ENCODE data around the gene CHRNA3. TPM values are rescaled to one million over a fixed set of nuclear protein-coding genes. Genes with fewer than 3 reads are reported as not detected.

The CHRNA3 gene
- 1 to 10 TPM in 1 of 2 donors, not detected in 1; 1.7 TPM for total RNA-seq

DNA sequence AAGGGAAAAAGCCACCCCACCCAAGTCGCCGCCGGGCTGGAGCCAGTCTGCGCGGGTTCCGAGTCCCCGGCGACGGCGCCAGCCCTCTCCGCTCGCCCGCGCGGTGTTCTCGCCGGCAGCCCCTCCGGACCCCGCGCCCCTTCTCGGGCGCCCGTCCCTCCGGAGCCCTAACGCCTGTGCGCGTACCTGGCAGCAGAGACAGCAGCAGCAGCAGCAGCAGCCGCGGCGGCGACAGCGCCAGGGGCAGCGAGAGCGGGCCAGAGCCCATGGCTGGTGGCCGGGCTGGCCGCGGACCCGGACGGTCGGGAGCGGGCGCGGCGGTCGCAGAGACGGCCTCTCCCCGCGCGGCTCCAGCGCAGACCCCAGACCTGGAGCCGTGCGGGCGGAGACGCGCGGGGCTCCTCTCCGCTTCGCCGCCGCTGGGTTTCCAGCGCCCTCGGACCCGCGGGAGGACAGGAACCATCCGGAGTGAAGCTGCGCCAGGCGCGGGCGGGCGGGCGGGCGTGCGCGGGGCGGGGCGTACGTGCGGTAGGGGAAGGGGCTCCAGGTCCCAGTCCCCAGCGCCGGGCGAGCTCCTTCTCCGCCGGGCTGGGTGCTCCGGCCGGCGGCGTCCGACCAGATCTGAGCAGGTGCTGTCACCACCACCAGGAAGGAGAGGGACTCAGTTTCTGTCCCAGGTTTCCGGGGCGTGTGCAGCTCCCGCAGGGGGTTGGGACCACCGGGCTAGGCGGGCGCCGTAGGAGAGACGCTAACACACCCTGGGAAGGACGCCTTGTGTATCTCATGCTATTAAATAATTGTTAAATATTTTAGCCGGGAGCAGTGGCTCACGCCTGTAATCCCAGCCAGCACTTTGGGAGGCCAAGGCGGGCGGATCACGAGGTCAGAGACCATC, at the start of gene CHRNA3:
CHRNA3 (minus strand) TSS at position 470 of the 895 bp plus-strand sequence; CDS start at position 268, 202 bp downstream.
- peaks cover 13 to 36% of the 10 kb centered on the region in 2 donors for H3K27me3 ChIP-seq
- DNase-seq (ENCODE audit: low spot score) = no peak
- TF ChIP-seq, protein P1, sequence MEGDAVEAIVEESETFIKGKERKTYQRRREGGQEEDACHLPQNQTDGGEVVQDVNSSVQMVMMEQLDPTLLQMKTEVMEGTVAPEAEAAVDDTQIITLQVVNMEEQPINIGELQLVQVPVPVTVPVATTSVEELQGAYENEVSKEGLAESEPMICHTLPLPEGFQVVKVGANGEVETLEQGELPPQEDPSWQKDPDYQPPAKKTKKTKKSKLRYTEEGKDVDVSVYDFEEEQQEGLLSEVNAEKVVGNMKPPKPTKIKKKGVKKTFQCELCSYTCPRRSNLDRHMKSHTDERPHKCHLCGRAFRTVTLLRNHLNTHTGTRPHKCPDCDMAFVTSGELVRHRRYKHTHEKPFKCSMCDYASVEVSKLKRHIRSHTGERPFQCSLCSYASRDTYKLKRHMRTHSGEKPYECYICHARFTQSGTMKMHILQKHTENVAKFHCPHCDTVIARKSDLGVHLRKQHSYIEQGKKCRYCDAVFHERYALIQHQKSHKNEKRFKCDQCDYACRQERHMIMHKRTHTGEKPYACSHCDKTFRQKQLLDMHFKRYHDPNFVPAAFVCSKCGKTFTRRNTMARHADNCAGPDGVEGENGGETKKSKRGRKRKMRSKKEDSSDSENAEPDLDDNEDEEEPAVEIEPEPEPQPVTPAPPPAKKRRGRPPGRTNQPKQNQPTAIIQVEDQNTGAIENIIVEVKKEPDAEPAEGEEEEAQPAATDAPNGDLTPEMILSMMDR (IDR thresholded peaks at IDR 0.05) = no peak

DNA sequence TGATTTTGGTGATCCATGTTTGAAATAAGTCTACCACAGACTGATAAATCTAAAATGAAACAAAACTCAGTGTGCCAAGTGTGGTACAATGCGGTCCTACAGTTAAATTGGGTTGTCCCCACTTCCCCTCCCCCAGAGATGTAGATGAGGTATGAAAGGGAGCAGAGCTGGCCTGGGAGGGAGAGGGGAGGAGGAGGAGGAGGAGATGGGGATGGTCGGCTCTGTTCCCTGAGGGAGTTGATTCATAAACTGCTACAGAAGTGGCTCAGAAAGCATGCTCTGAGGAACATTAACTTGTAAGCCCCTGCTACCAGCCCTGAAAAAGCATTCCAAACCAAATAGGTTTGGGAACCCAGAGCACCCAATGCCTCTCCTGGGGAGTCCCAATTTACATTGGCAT, 48.2 kb upstream of the CHRNA3 start:
- H3K36me3 ChIP-seq = no peaks in the 10 kb centered on the region

More for the DNA sequence above, at the start of gene CHRNA3:
- Histone ChIP-seq H3K27ac (no peak within 1 kb of the TSS), H3K4me1 (peaks cover 0 to 23% of the 10 kb centered on the region in 2 donors), H3K4me3 (peak within 1 kb of the TSS; percentile 27 to 43), H3K9me3 (no peaks in the 10 kb centered on the region), H3K36me3 (no peaks in the 10 kb centered on the region)

DNA sequence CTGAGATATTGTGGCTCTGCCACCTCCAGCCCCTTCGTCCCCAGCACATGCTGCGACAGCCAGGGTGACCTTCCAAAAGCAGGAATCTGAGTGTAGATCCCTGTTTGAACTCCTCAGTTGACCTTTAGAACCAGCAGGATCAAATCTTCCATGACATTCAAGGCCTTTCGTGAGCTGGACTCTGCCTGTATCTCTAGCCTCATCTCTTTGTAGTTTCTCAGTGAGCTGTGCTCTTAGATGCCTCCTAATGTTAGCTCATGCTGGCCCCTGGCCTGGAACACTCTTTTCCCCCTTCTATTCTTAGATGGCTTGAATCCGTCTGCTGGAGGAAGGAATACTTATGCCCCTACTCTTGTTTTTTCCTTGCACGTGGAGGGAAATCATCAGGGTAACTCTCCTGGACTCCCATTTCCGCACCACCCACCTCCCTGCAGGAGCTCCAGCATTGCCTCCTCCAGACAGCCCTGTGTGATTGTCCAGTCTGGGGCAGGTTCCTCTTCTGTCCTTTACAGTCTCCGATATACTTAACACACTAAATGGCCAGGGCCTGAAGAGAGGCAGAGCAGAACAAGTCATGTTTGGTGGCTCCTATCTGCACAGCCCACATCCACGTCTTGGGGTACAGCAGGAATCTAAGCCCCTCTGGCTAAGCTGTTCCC, 46.9 kb upstream of the CHRNA3 start:
- no peak overlapping the region for H3K27ac ChIP-seq

More for the DNA sequence above, 48.2 kb upstream of the CHRNA3 start:
- Histone ChIP-seq H3K4me3 (no peak overlapping the region), H3K27me3 (no peaks in the 10 kb centered on the region), H3K9me3 (no peaks in the 10 kb centered on the region), H3K27ac (no peak overlapping the region), H3K4me1 (peaks cover 0 to 10% of the 10 kb centered on the region in 2 donors)
- TF ChIP-seq, protein P1 (IDR thresholded peaks at IDR 0.05) = no peak
- no peak for DNase-seq (ENCODE audit: low spot score)

DNA sequence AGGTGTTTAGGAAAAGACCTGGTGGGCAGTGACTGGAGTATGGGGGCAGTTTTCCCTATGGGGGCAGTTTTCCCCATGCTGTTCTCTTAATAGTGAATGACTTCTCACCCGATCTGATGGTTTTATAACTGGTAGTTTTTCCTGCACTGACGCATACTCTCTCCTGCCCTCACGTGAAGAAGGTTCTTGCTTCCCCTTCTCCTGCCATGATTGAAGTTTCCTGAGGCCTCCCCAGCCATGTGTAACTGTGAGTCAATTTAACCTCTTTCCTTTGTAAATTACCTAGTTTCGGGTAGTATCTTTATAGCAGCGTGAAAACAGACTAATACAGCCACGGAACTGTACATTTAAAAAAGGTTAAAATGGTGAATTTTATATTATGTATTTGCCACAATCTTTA, 45.2 kb upstream of the CHRNA3 start:
- no peak overlapping the region for H3K4me3 ChIP-seq
- H3K27ac ChIP-seq = no peak overlapping the region
- TF ChIP-seq, protein P1 (IDR thresholded peaks at IDR 0.05) = no peak

More for the DNA sequence above, 46.9 kb upstream of the CHRNA3 start:
- Histone ChIP-seq H3K36me3 (no peaks in the 10 kb centered on the region), H3K9me3 (no peaks in the 10 kb centered on the region), H3K4me3 (no peak overlapping the region), H3K27me3 (no peaks in the 10 kb centered on the region), H3K4me1 (peaks cover 0 to 10% of the 10 kb centered on the region in 2 donors)
- no peak for DNase-seq (ENCODE audit: low spot score)
- TF ChIP-seq, protein P1 (IDR thresholded peaks at IDR 0.05) = no peak

DNA sequence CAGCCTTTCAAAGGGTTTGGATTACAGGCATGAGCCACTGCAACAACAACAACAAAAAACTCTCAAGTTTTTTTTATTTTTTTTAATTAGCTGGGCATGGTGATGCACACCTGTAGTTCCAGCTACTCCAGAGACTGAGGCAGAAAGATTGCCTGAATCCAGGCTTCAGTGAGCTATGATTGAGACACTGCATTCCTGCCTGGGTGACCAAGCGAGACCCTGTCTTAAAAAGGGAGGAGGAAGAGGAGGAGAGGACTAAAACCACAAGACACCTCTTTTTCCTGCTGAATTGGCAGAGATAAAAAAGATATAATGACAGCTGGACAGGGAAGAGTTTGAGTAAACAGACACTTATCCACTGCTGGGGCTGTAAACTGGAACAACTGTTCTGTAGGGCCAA, 42.9 kb upstream of the CHRNA3 start:
- TF ChIP-seq, protein P1 (IDR thresholded peaks at IDR 0.05) = no peak
- Histone ChIP-seq H3K4me1 (no peaks in the 10 kb centered on the region), H3K27me3 (no peaks in the 10 kb centered on the region), H3K4me3 (no peak overlapping the region), H3K27ac (no peak overlapping the region), H3K36me3 (no peaks in the 10 kb centered on the region), H3K9me3 (no peaks in the 10 kb centered on the region)
- DNase-seq (ENCODE audit: low spot score) = no peak

More for the DNA sequence above, 45.2 kb upstream of the CHRNA3 start:
- no peaks in the 10 kb centered on the region for H3K36me3 ChIP-seq
- H3K4me1 ChIP-seq = no peaks in the 10 kb centered on the region
- H3K27me3 ChIP-seq = no peaks in the 10 kb centered on the region
- H3K9me3 ChIP-seq = no peaks in the 10 kb centered on the region
- DNase-seq (ENCODE audit: low spot score) = no peak
